Erythroblast (primary cell): ENCODE measurements around the gene CDK11A.
A peak's percentile ranks its signal among the peaks of the same experiment; 100 is the strongest.
"Not testable (repeated sequence)": the region's sequence is repeated elsewhere in the genome, so short reads cannot be mapped to it uniquely, and the experiment has no call there.

Experiments used
- DNase-seq, 2 experiments: peaks; one replicate each; lab custom pipeline; 2025; lab: John Stamatoyannopoulos, UW
- GATA1 ChIP-seq: IDR thresholded peaks from 2 replicates; pipeline ENCODE4 v1.6.1; 2011; ENCODE audit warnings: low read depth, mild to moderate bottlenecking, control low read depth, low read length, moderate library complexity
- POLR2A ChIP-seq: IDR thresholded peaks from 2 replicates; pipeline ENCODE4 v1.6.1; 2011; ENCODE audit warnings: mild to moderate bottlenecking, low read length

The CDK11A gene

DNA sequence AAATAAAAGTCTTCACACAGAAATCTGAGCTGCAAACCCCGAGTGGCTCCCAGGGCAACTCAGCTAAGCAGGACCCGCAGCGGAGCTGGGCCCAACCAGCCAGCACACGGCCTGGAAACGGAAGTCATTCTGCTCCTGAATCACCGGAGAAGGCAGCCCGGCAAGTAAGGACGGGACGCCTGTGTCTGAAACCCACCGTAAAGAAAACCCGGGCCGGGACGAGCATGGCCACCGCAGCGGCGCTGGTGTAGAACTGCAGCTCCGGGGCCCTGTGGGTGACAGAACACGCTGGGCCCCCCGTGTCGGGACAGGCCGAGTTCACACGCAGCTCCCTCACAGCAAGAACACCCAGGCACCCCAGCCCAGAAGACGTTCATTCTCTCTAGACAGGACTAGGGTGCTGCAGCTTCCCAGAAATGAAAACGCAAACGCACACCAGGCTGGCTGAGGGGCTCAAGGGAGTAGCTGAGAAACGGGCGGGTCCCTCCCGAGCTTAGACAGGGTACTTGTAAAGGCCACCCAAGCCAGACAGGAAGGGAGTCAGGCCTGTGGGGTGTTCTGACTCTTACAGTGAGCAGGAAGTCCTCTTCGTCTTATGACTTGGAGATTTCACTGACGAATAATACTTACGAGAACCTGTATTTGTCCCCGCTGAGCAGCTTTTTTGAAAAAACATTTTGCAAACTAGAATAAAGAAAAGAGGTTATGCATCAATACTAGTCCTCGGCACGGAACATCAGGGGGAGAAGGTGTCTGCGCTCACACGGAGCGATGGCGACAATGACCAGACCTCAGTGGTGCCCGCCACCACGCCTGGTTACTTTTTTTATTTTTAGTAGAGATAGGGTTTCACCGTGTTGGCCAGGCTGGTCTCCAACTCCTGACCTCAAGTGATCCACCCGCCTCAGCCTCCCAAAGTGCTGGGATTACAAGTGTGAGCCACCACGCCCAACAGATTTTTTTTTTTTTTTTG lies 54.4 kb downstream of the CDK11A start:
- no peak for DNase-seq
- no peak for TF ChIP-seq GATA1
- TF ChIP-seq POLR2A: no peak

DNA sequence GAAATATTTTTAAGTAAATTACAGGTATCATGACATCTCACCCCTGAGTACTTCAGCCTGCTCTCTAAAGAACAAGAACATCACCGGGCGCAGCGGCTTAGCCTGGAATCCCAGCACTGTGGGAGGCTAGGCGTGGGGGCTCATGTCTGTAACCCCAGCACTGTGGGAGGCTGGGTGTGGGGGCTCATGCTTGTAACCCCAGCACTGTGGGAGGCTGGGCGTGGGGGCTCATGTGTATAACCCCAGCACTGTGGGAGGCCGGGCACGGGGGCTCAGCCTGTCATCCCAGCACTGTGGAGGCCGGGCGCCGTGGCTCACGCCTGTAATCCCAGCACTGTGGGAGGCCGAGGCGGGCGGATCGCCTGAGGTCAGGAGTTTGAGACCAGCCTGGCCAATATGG lies 57.6 kb downstream of the CDK11A start:
- TF ChIP-seq POLR2A (no peak), GATA1 (no peak)
- DNase-seq: no peak

DNA sequence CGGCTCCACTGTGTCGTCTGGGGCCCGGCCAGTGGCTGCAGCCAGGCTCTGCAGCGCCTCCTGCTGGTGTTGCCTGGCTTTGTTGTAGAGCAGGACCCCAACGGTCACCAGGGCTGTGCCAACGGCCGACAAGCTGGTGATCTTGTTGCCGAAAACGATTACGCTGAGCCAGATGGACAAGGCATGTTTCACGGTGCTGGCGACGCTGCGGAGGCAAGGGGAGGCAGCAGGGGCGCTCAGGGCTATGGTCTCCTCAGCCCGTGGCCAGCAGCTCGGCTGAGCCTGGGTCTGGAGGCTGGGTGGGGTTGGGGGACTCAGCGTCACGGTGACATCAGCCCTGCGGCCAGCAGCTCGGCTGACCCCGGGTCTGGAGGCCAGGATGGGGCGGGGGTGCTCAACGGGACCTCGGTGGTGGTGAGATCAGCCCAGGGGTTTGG lies 58.3 kb downstream of the CDK11A start:
- TF ChIP-seq POLR2A: no peak
- no peak for TF ChIP-seq GATA1
- DNase-seq: peak; percentile 44 to 60

DNA sequence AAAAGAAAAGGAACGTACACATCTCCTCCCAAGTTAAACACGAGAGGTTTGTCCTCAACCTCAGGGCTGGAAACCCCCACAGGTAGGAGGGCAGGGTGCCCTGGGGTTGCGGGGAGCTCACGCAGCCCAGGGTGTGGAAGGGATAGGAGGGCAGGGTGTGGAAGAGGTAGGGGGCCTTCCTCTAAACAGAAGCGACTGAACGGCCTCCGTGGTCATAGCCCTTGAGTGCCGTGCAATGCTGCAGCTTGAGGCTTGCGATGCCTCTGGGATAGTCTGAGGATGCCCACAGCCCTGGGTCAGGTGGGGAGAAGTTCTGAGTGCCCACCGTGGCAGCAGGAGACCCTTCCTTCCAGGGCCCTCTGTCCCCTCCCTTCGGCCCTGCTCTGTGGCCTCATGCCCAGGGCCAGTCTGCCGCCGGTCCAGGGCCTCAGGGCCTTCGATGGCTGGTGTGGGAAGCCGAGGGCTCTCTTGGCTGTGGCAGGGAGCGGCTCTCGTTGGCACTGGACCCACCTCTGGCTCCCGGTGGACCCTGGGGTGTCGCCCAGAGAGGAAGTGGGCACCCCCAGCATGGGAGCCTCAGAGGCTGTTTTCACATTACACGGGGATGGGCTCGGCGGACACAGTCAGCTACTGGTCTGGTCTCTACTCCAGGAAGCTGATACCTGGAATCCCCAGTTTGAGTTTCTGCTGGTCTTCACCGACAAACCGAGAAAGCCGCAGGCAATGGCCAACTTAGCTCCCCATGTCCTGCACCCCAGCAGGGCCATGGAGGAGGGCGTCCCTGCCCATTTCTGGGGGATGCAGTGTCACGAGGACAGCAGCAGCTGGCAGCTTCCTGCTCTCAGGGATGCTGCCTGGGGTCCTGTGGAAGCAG lies 59.0 kb downstream of the CDK11A start:
- TF ChIP-seq GATA1 (no peak), POLR2A (no peak)

DNA sequence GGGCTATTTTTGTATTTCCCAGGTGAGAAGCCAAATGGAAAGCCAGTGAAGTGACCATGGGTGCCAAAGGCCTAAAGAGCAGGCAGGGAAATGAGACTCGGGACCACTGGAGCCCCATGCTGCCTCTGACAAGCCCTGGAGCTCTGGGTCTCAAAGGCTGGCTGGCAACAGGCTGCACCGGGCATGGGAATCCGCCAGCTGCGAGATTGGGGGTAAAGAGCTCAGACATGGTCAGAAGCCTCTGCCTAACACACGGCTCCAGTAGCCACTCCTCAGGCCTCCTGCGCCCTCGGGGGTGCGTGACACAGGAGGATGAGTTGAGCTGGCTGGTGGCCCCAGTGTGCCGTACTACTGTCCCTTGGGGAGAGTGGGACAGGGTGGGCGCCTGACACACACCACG lies 59.8 kb downstream of the CDK11A start:
- not testable (repeated sequence) for DNase-seq

More for the DNA sequence above, 59.0 kb downstream of the CDK11A start:
- DNase-seq: no peak

DNA sequence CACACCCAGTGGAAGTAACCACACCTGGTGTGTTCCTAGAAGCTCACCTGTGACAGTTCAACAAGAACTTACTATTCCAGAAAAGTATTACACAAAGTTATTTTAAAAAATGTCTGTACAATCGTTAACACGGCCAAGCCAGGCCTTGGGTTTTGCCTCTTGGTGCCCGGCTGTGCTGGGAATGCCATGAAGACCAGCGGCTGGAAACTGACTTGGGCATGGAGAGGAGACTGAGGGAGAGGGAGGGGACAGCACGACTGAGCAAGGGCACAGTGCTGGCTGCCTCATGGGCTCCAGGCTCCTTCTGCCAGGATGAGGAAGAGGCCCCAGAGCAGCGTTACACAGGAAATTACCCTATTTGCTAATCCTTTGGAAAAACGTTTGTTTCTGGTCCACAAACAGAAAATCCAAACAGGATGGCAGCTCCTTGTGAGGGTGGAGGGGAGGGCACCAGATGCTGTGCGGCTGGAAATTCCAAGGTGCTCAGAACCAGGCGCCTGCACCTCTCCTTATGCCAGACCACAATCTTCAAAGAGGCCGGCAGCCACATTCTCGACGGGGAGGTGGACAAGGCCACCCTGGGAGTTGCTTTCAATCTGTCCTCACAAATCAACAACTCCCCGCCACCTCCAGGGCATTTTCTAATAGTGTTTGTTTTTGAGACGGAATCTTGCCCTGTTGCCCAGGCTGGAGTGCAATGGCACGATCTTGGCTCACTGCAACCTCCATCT lies 61.2 kb downstream of the CDK11A start:
- DNase-seq: not testable (repeated sequence)

DNA sequence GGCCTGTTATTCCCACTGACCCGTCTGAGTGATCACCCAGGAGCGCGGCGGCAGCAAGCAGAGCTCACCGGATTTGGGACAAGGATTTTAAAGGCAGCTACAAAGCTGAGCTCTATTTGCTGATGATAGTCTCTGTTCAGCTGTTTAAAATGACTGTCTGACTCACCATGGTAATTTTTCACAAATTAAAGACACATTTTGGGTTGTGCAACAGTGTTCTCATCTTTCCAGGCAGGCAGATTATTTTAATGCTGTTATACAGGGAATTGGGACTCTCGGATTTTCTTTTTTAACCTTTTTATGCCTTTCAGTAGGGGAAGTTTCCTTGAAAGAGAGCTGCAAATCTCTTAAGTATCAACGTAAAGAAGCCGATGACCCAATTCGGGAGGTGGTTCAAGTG lies 61.8 kb downstream of the CDK11A start:
- DNase-seq: not testable (repeated sequence)

DNA sequence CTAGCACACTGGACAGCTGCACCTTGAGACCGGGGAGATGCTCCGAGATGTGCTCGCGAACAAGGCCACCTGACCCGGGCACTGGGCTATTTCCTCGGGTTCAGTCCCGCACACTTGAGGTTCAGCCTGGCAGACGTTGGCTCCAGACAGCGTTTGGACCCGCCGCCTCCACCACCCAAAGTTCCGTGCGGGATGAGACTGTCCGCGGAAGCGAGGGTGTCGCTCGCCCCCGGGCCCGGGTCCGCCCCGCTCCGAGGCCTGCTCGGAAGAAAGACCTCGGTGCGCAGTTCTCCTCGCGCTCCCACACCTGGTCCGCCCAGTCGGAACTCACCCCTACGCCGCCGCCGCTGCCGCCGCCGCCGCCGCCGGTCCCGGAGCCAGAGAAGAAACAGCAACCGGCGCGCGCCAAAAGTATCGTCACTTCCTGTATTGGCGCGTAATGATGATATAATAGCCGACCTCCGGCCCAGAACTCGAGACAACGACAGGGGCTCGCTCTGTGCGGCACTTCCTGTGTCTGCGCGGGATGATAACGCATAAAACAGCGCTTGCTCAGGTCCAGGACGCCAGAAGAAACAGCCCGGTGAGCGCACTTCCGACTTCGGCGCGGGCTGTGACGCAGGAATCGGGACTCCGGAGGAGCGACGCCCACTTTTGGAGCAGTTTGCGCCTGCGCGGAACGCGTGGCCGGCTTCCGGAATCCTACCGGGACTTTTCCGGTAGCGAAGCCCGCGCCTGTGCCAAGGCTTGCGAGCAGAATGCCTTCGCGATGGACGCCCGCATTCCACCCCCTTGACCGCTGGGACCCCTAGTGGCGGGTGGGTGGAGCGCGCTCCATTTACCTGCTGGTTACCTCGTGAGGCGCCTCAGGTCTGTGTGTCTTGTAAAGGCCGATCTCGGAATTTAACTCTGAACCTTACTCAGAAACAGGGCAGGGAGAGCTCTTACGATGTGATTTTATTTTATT lies 65.3 kb downstream of the CDK11A start, which contains the start of gene CDK11B:
CDK11B (minus strand) TSS at position 422 of the 967 bp plus-strand sequence. CDS start 1,519 bp downstream, outside the sequence.
- TF ChIP-seq POLR2A: peak; percentile 39
- DNase-seq: peak; percentile 98
